SU-DHL-6 (cell line): ENCODE measurements around the gene IL13RA1.

Source experiments
- H2AFZ ChIP-seq: fragments of 200-600 bp; sonication (generic); 2 replicates; pipeline ENCODE4 v1.6.1; 2014; ENCODE audit warnings: low read depth, mild to moderate bottlenecking, moderate library complexity, mixed read lengths, antibody characterized with exemption, low read length; ENCODE audit not compliant: severe bottlenecking
- H3F3A ChIP-seq: fragments of 200-600 bp; shearing (Covaris generic); 2 replicates; pipeline ENCODE4 v1.6.0; 2016; ENCODE audit warnings: antibody characterized with exemption, mild to moderate bottlenecking; ENCODE audit not compliant: insufficient read depth
- H3K27ac ChIP-seq: fragments of 200-600 bp; sonication (generic); 2 replicates; pipeline ENCODE4 v1.5.1; 2016; ENCODE audit warnings: low read depth, mild to moderate bottlenecking, low read length, moderate library complexity, mixed read lengths
- H3K27me3 ChIP-seq: fragments of 200-600 bp; sonication (generic), shearing (Covaris generic); 2 replicates; pipeline ENCODE4 v1.6.0; 2014; ENCODE audit warnings: mild to moderate bottlenecking, low read length
- H3K36me3 ChIP-seq: fragments of 200-600 bp; sonication (generic); 2 replicates; pipeline ENCODE4 v1.6.1; 2014; ENCODE audit warnings: mild to moderate bottlenecking, low read length, mixed read lengths
- H3K4me2 ChIP-seq: fragments of 300-600, 200-600 bp; shearing (Covaris generic), sonication (generic); 2 replicates; pipeline ENCODE4 v1.6.0; 2014; ENCODE audit warnings: low read length, low read depth, mild to moderate bottlenecking; ENCODE audit not compliant: poor library complexity, severe bottlenecking
- H3K4me3 ChIP-seq: fragments of 200-600 bp; sonication (generic); 2 replicates; pipeline ENCODE4 v1.5.1; 2014; ENCODE audit warnings: antibody characterized with exemption, low read length, mild to moderate bottlenecking, mixed read lengths; ENCODE audit not compliant: insufficient read depth, poor library complexity, severe bottlenecking
- H3K79me2 ChIP-seq: fragments of 200-600 bp; sonication (generic); 2 replicates; pipeline ENCODE4 v1.6.1; 2014; ENCODE audit warnings: mild to moderate bottlenecking, low read length, moderate library complexity; ENCODE audit not compliant: insufficient read depth
- H3K9ac ChIP-seq: fragments of 200-600 bp; sonication (generic); 2 replicates; pipeline ENCODE4 v1.7.0; 2014; ENCODE audit warnings: mild to moderate bottlenecking, low read length
- H3K9me2 ChIP-seq: fragments of 200-600 bp; sonication (generic); replicated peaks from 2 replicates; pipeline ENCODE4 v1.6.1; 2014; ENCODE audit warnings: low read length; ENCODE audit not compliant: insufficient read depth
- H3K9me3 ChIP-seq: fragments of 200-600 bp; sonication (generic); 2 replicates; pipeline ENCODE4 v1.6.1; 2014; ENCODE audit warnings: low read length, mixed read lengths; ENCODE audit not compliant: insufficient read depth
- H4K20me1 ChIP-seq: fragments of 200-600 bp; sonication (generic); 2 replicates; pipeline ENCODE4 v1.6.1; 2014; ENCODE audit warnings: low read depth, mild to moderate bottlenecking, antibody characterized with exemption, low read length, moderate library complexity, mixed read lengths
- CTCF ChIP-seq: fragments of 200-600 bp; sonication (generic); IDR thresholded peaks from one replicate; pipeline ENCODE4 v1.5.1; 2017; ENCODE audit warnings: antibody characterized with exemption, mild to moderate bottlenecking, low read length, moderate library complexity; ENCODE audit not compliant: insufficient read depth, poor library complexity, severe bottlenecking
- EZH2phosphoT487 ChIP-seq: fragments of 200-600 bp; sonication (generic), shearing (Covaris generic); conservative IDR thresholded peaks from 2 replicates; pipeline ENCODE4 v1.6.1; 2018; ENCODE audit warnings: mild to moderate bottlenecking, antibody characterized with exemption, low read length, moderate library complexity, mixed read lengths

The IL13RA1 gene

GRCh38 chrX:118718737-118719136, 8.7 kb upstream of the IL13RA1 start:
- no peak for TF ChIP-seq CTCF
- no peak for TF ChIP-seq EZH2phosphoT487
- Histone ChIP-seq H3F3A (no peaks in the 10 kb centered on the region), H3K9me3 (no peaks in the 10 kb centered on the region), H4K20me1 (no peaks in the 10 kb centered on the region), H3K27ac (no peak overlapping the region), H3K9me2 (no peaks in the 10 kb centered on the region), H3K27me3 (no peaks in the 10 kb centered on the region), H2AFZ (no peak overlapping the region), H3K36me3 (no peaks in the 10 kb centered on the region), H3K79me2 (no peaks in the 10 kb centered on the region), H3K9ac (no peak overlapping the region), H3K4me3 (no peak overlapping the region), H3K4me2 (no peak overlapping the region)

- H3K4me3 ChIP-seq, result no peak overlapping the region
- TF ChIP-seq CTCF (no peak), EZH2phosphoT487 (no peak)
- H3K4me2 ChIP-seq, result no peak overlapping the region
- no peak overlapping the region for H2AFZ ChIP-seq
- no peaks in the 10 kb centered on the region for H3K79me2 ChIP-seq
- H3K9me3 ChIP-seq, result no peaks in the 10 kb centered on the region
- H4K20me1 ChIP-seq, result no peaks in the 10 kb centered on the region
- no peaks in the 10 kb centered on the region for H3K9me2 ChIP-seq
- no peaks in the 10 kb centered on the region for H3F3A ChIP-seq
- H3K27ac ChIP-seq, result no peak overlapping the region
- H3K9ac ChIP-seq, result no peak overlapping the region
- H3K36me3 ChIP-seq, result no peaks in the 10 kb centered on the region
- H3K27me3 ChIP-seq, result no peaks in the 10 kb centered on the region
Observed at GRCh38 chrX:118720058-118720707, 7.2 kb upstream of the IL13RA1 start.

GRCh38 chrX:118723376-118723775, 4.0 kb upstream of the IL13RA1 start:
- H3K9ac ChIP-seq, result no peak overlapping the region
- H3K4me2 ChIP-seq, result no peak overlapping the region
- H3K4me3 ChIP-seq, result no peak overlapping the region
- H3K27me3 ChIP-seq, result no peaks in the 10 kb centered on the region
- no peak for TF ChIP-seq EZH2phosphoT487
- TF ChIP-seq CTCF, result no peak
- H3F3A ChIP-seq, result no peaks in the 10 kb centered on the region
- H3K36me3 ChIP-seq, result no peaks in the 10 kb centered on the region
- H3K27ac ChIP-seq, result no peak overlapping the region
- H3K9me3 ChIP-seq, result no peaks in the 10 kb centered on the region
- no peak overlapping the region for H2AFZ ChIP-seq
- H3K79me2 ChIP-seq, result no peaks in the 10 kb centered on the region
- no peaks in the 10 kb centered on the region for H4K20me1 ChIP-seq
- H3K9me2 ChIP-seq, result no peaks in the 10 kb centered on the region
